Urothelium cell line (cell line): ENCODE measurements around the gene TRMT1.
A peak's percentile ranks its signal among the peaks of the same experiment; 100 is the strongest.

Experiments used
- DNase-seq: peaks from one replicate; pipeline ENCODE4 v3.0.0; 2011; ENCODE audit warnings: low spot score, mixed read lengths
- FAIRE-seq: peaks from 2 replicates; lab custom pipeline; 2011; peaks lifted over from hg19 to GRCh38; lab: Jason Lieb, UNC

Gene TRMT1

GRCh38 chr19:13103581-13104359, 12.8 kb downstream of the TRMT1 start:
- FAIRE-seq = no peak

GRCh38 chr19:13102666-13103580, 13.6 kb downstream of the TRMT1 start, which contains the start of gene LYL1:
Gene LYL1 (minus strand): TSS chr19:13102858. CDS start chr19:13101171, 1,687 bp downstream.
- DNase-seq = no peak
- no peak for FAIRE-seq

More at GRCh38 chr19:13103581-13104359, 12.8 kb downstream of the TRMT1 start:
- DNase-seq = no peak

- DNase-seq (no peak), FAIRE-seq (no peak)
These were observed 14.2 kb downstream of the TRMT1 start for GRCh38 chr19:13102416-13102665.

- no peak for DNase-seq
- FAIRE-seq = no peak
These were observed 14.7 kb downstream of the TRMT1 start for GRCh38 chr19:13101590-13102415.

GRCh38 chr19:13100841-13101589, 15.5 kb downstream of the TRMT1 start:
- FAIRE-seq = no peak

GRCh38 chr19:13100031-13100588, 16.4 kb downstream of the TRMT1 start:
- FAIRE-seq = no peak
- no peak for DNase-seq

More at GRCh38 chr19:13100841-13101589, 15.5 kb downstream of the TRMT1 start:
- DNase-seq = no peak

- FAIRE-seq = no peak
- DNase-seq = no peak
These were observed 17.2 kb downstream of the TRMT1 start for GRCh38 chr19:13099073-13099999.

- FAIRE-seq = no peak
These were observed 18.1 kb downstream of the TRMT1 start for GRCh38 chr19:13098277-13099072.

GRCh38 chr19:13097463-13098258, 18.9 kb downstream of the TRMT1 start:
- FAIRE-seq (no peak), DNase-seq (no peak)

More at GRCh38 chr19:13098277-13099072, 18.1 kb downstream of the TRMT1 start:
- no peak for DNase-seq

- DNase-seq (no peak), FAIRE-seq (no peak)
These were observed 19.5 kb downstream of the TRMT1 start for GRCh38 chr19:13097033-13097462.

GRCh38 chr19:13095934-13096927, 20.3 kb downstream of the TRMT1 start:
- FAIRE-seq (no peak), DNase-seq (no peak)

GRCh38 chr19:13095393-13095784, 21.2 kb downstream of the TRMT1 start:
- FAIRE-seq = no peak
- no peak for DNase-seq

- FAIRE-seq = no peak
These were observed 21.7 kb downstream of the TRMT1 start for GRCh38 chr19:13094771-13095392.

GRCh38 chr19:13094106-13094504, 22.4 kb downstream of the TRMT1 start:
- no peak for FAIRE-seq
- no peak for DNase-seq

More at GRCh38 chr19:13094771-13095392, 21.7 kb downstream of the TRMT1 start:
- DNase-seq = no peak

GRCh38 chr19:13093407-13094105, 23.0 kb downstream of the TRMT1 start:
- no peak for FAIRE-seq
- peak; percentile 79 for DNase-seq
